Psoas muscle (tissue), 8 donors: ENCODE results near the gene NR2F1-AS1. TPM values are rescaled to one million over a fixed set of nuclear protein-coding genes. Genes with fewer than 3 reads are reported as not detected.

Experiments
- ATAC-seq, 4 donors: fragments of 200-7000 bp; cut with Tn5 transposase; one replicate each; pipeline ENCODE4 v1.9.1; 2020; ENCODE audit warnings: moderate library complexity in 3 of 4, mild to moderate bottlenecking in 2 of 4
- DNase-seq, 2 donors: peaks; one replicate each; pipeline ENCODE4 v3.0.0-alpha.2; 2020
- H3K27ac ChIP-seq: fragments of 200-600 bp; one replicate; pipeline ENCODE4 v1.8.0; 2022
- H3K27me3 ChIP-seq, 3 donors: fragments of 200-600 bp in 1 of 3; one replicate each; pipeline versions ENCODE4 v1.6.1 to v1.8.0; 2013 to 2022; ENCODE audit warnings: low read length in 2 of 3, mild to moderate bottlenecking in 2 of 3, moderate library complexity in 1 of 3; ENCODE audit not compliant: insufficient read depth in 3 of 3
- H3K36me3 ChIP-seq, 2 donors: fragments of 200-600 bp in 1 of 2; one replicate each; pipeline versions ENCODE4 v1.6.1 to v1.8.0; 2013 to 2022; ENCODE audit warnings: low read depth in 1 of 2, mild to moderate bottlenecking in 1 of 2, moderate library complexity in 1 of 2; ENCODE audit not compliant: insufficient read depth in 1 of 2
- H3K4me1 ChIP-seq: fragments of 200-600 bp; one replicate; pipeline ENCODE4 v1.8.0; 2022
- H3K4me3 ChIP-seq: fragments of 200-600 bp; one replicate; pipeline ENCODE4 v1.8.0; 2022; ENCODE audit warnings: mild to moderate bottlenecking
- H3K9me3 ChIP-seq: fragments of 200-600 bp; one replicate; pipeline ENCODE4 v1.8.0; 2022
- WGBS, 3 donors: extraction: QIAGEN DNeasy Blood & Tissue Kit; methylation state at CpG; one replicate each; pipeline versions ENCODE4 v1.1.6 to v1.1.7; 2013; 5-methylcytosine and 5-hydroxymethylcytosine counted together
- intact Hi-C, 2 donors: fragments of 100-400 bp; cut with DNase I; formaldehyde crosslinking; loops; one replicate each; pipeline versions ENCODE4 v1.11.0 to v1.14.2; 2022
- polyA plus RNA-seq, 3 donors: library from polyadenylated mRNA; stranded (reverse); fragments of 200-250 nt; gene quantifications; one replicate each; pipeline ENCODE4 v1.2.3, GENCODE V29; 2013
- total RNA-seq, 4 donors: library from RNA; stranded (reverse); fragmentation: NEBNext Ultra II Directional in 2 of 4; extraction: Animal tissue kit (Norgen Biotek cat#: 25700) in 2 of 4; gene quantifications; one replicate each; pipeline versions ENCODE4 v1.2.1 to v1.2.4, GENCODE V29; 2021 to 2023
- TF ChIP-seq, protein P1 (sequence below): fragments of 200-600 bp; IDR thresholded peaks from one replicate; pipeline ENCODE4 v1.8.0; 2022; ENCODE audit warnings: antibody characterized with exemption
- donor health status: healthy with polysubstance abuse.
- donor health status: DM: no; HTN: no; CAD: no; lungs with moderate emphysema.
- donor health status: Bipolar disorder and iron deficiency.
- donor health status: healthy.
- donor health status: DM: yes; HTN: yes; CAD: no.
- donor health status: DM: no; HTN: no; CAD: no.
- donor health status: DM: no; HTN: no; CAD: no.
- donor health status: DM: yes; HTN: yes; CAD: no.

Gene NR2F1-AS1
- total and polyA plus RNA-seq, 7 donors, result 0.13 to 1.5 (median 0.42) TPM

DNA sequence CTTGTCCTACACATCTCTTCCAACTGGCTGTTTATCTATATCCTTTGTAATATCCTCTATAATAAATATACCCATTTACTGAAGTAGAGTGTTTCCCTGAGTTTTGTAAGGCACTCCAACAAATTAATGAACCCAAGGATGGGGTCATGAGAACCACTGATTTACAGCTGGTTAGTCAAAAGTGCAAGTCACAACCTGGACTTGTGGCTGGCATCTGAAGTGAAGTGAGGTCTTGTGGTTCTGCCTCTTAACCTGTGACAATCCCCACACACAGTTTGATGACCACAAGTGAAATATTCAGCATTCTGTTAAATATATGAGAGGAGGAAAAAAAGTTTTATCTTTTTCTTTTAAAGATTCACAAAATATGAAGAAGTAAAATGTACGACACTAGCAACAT lies 126.1 kb downstream of the NR2F1-AS1 start:
- no peak overlapping the region for H3K4me3 ChIP-seq
- no peaks in the 10 kb centered on the region for H3K4me1 ChIP-seq
- 94 to 99% (median 98%) methylated on average over 1 of the region's 1 CpG for WGBS, 3 donors
- no peaks in the 10 kb centered on the region for H3K36me3 ChIP-seq
- DNase-seq (no peak), ATAC-seq (no peak)
- intact Hi-C loops, result no loop called here
- TF ChIP-seq, protein P1, sequence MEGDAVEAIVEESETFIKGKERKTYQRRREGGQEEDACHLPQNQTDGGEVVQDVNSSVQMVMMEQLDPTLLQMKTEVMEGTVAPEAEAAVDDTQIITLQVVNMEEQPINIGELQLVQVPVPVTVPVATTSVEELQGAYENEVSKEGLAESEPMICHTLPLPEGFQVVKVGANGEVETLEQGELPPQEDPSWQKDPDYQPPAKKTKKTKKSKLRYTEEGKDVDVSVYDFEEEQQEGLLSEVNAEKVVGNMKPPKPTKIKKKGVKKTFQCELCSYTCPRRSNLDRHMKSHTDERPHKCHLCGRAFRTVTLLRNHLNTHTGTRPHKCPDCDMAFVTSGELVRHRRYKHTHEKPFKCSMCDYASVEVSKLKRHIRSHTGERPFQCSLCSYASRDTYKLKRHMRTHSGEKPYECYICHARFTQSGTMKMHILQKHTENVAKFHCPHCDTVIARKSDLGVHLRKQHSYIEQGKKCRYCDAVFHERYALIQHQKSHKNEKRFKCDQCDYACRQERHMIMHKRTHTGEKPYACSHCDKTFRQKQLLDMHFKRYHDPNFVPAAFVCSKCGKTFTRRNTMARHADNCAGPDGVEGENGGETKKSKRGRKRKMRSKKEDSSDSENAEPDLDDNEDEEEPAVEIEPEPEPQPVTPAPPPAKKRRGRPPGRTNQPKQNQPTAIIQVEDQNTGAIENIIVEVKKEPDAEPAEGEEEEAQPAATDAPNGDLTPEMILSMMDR, result no peak
- no peaks in the 10 kb centered on the region for H3K27me3 ChIP-seq
- H3K27ac ChIP-seq, result no peak overlapping the region
- no peaks in the 10 kb centered on the region for H3K9me3 ChIP-seq

DNA sequence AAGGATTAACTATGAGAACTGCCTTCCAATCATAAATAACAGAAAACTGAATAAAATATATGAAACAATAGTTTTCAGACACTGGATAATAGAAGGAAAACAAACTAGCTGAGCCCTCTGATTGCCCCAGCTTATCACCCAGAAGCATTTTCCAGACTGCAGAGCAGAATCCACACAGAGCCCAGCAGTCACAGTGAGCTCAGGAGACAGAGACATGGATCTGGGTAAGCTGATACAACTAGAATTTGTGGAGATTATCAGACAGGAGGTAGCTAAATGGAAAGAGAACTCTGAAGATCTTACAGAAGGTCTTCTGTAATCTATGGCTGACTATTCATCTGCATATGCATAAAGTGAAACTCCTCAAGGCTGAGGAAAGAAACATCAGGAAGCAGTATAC lies 128.8 kb downstream of the NR2F1-AS1 start:
- Histone ChIP-seq H3K9me3 (no peaks in the 10 kb centered on the region), H3K4me3 (no peak overlapping the region), H3K27me3 (no peaks in the 10 kb centered on the region), H3K4me1 (no peaks in the 10 kb centered on the region), H3K36me3 (no peaks in the 10 kb centered on the region), H3K27ac (no peak overlapping the region)
- DNase-seq, result no peak
- ATAC-seq, result no peak
- intact Hi-C loops, result no loop called here
- TF ChIP-seq, protein P1, result no peak

DNA sequence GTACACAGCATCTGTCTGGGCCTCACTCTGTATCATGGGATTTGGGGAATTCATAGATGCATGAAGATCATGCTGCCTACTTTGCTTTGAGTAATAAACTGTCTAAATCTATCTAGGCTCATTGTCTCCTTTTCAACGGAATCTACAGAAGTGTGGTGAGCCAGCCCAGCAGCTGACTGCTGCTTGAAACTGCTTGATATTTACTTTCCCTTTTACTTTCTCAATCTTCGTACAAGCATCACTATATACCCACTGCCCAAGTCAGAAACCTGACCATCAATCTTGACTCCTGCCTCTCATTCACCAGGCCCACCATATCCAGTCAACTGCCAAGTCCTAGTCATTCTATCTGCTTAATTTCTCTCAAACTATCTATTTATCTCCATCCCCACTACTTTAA lies 142.9 kb downstream of the NR2F1-AS1 start:
- DNase-seq (no peak), ATAC-seq (no peak)
- no peaks in the 10 kb centered on the region for H3K27me3 ChIP-seq
- H3K36me3 ChIP-seq, result no peaks in the 10 kb centered on the region
- H3K4me1 ChIP-seq, result no peaks in the 10 kb centered on the region
- H3K9me3 ChIP-seq, result no peaks in the 10 kb centered on the region
- TF ChIP-seq, protein P1, result no peak
- H3K4me3 ChIP-seq, result no peak overlapping the region
- 70 to 78% (median 73%) methylated on average over 2 of the region's 2 CpGs for WGBS, 3 donors
- H3K27ac ChIP-seq, result no peak overlapping the region
- intact Hi-C loops, result no loop called here

DNA sequence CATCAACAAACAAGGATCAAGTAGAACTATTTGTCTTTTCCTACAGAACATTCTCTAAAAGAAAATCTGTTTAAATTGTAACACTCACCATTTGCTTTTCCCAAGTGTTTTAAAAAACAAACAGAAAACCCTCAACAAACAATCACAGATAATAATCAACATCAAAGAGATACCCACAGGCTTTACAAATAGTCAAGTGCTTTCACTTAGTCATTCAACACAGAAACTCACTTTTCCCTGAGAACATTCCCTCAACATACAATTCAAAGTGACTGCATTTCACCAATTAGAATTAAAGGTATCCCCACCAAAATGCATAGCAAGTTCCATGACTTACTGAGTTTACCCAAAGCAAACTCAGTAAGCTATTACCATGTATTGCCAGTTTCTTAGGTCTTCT lies 144.9 kb downstream of the NR2F1-AS1 start:
- H3K4me1 ChIP-seq, result no peaks in the 10 kb centered on the region
- H3K4me3 ChIP-seq, result no peak overlapping the region
- H3K9me3 ChIP-seq, result no peaks in the 10 kb centered on the region
- intact Hi-C loops, result no loop called here
- no peak overlapping the region for H3K27ac ChIP-seq
- no peaks in the 10 kb centered on the region for H3K27me3 ChIP-seq
- TF ChIP-seq, protein P1, result no peak
- no peak for DNase-seq
- ATAC-seq, result no peak
- H3K36me3 ChIP-seq, result no peaks in the 10 kb centered on the region

DNA sequence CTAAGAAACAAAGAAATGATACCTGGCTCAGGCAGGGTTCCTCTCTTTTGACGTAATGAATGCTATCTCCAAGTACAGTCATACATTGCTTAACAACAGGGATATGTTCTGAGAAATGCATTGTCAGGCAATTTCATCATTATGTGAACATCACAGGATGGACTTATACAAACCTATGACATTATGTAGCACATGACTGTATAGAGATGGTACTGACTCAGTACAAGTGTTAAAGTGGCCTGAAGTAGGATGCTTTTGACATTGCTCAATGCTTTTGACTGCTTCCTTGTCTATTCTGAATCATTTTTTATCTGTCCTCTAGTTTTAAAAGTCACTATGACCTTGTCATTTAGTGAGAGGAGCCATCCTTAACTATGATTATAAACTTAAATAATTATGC lies 147.6 kb downstream of the NR2F1-AS1 start:
- no peak overlapping the region for H3K4me3 ChIP-seq
- H3K4me1 ChIP-seq, result no peaks in the 10 kb centered on the region
- no peaks in the 10 kb centered on the region for H3K36me3 ChIP-seq
- DNase-seq (no peak), ATAC-seq (no peak)
- no peak overlapping the region for H3K27ac ChIP-seq
- intact Hi-C loops, result no loop called here
- no peaks in the 10 kb centered on the region for H3K27me3 ChIP-seq
- TF ChIP-seq, protein P1, result no peak
- WGBS, 3 donors, result 93 to 100% (median 93%) methylated on average over 1 of the region's 1 CpG
- no peaks in the 10 kb centered on the region for H3K9me3 ChIP-seq
